Sciatic nerve (tissue), 2 donors: ENCODE results near the gene MYO3B. TPM values are rescaled to one million over a fixed set of nuclear protein-coding genes. Genes with fewer than 3 reads are reported as not detected.
"Not testable (repeated sequence)": the region's sequence is repeated elsewhere in the genome, so short reads cannot be mapped to it uniquely, and the experiment has no call there.

ENCODE experiments used
- ATAC-seq: fragments of 200-7000 bp; cut with Tn5 transposase; one replicate; pipeline ENCODE4 v1.9.1; 2020; ENCODE audit warnings: mild to moderate bottlenecking, moderate library complexity
- DNase-seq: peaks from one replicate; pipeline ENCODE4 v3.0.0-alpha.2; 2020; ENCODE audit warnings: low spot score
- intact Hi-C: fragments of 100-400 bp; cut with DNase I; formaldehyde crosslinking; loops from one replicate; pipeline ENCODE4 v1.14.2; 2022
- total RNA-seq: library from RNA; stranded (reverse); fragmentation: NEBNext Ultra II Directional; extraction: Animal tissue kit (Norgen Biotek cat#: 25700); gene quantifications from one replicate; pipeline ENCODE4 v1.2.1, GENCODE V29; 2021
- donor health status: DM: no; HTN: no; CAD: no.
- donor health status: DM: no; HTN: no; CAD: no.

Gene MYO3B
- total RNA-seq, 1 donor from 2014 or later, result 0.13 TPM

DNA sequence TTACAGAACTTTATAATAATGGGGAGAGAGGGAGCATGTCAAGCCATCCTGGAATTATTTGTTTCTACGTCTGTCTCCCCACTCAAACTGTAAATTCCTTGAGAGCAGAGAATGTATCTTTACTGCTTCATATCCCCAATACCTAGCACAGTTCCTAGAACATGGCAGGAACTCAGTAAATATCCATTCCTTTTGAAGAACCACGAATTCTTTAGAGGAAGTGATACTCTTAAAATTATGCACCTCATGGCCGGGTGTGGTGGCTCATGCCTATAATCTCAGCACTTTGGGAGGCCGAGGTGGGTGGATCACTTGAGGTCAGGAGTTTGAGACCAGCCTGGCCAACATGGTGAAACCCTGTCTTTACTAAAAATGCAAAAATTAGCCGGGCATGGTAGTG lies 171.3 kb downstream of the MYO3B start:
- DNase-seq, ATAC-seq, intact Hi-C loops: not testable (repeated sequence)

DNA sequence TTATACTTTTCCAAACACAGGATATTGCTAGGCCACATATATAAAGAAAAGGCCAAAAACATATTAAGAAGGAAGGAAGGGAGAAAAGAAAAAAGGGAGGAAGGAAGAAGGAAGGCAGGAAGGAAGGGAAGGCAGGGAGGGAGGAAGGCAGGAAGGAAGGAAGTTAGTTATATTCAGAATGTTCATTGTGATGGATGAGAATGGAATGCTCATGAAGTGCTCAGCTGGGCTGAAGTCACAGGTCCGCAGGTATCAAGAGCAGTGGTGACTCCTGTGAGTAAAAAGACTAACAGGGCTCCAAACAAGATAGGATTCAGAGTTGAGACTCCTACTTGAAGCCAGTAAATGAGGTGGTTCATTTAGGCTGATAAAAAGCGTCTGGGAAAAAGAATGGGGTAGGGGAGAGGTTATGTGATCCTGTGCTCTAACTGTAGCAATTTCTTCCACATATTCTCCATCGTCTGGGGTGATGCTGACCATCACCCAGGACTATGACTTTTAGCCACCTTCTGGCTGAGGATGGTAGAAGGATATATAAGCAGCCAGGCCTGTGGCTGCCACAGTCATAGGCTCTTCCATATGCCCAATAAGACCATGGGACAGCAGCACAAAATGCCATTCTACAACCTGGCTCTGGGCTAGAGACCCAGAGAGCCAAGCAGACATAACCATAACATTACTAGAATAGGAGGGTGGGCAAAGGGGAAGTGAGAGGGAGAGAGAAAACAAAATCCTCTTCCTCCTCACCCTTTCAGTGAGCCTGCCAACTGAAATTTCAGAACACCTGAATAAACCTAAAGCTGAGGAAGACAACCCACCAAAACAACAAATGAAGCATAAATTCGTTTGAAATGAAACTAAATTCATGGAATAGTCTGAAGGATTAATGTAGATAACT lies 173.2 kb downstream of the MYO3B start:
- intact Hi-C loops, result no loop called here
- DNase-seq (no peak), ATAC-seq (no peak)

DNA sequence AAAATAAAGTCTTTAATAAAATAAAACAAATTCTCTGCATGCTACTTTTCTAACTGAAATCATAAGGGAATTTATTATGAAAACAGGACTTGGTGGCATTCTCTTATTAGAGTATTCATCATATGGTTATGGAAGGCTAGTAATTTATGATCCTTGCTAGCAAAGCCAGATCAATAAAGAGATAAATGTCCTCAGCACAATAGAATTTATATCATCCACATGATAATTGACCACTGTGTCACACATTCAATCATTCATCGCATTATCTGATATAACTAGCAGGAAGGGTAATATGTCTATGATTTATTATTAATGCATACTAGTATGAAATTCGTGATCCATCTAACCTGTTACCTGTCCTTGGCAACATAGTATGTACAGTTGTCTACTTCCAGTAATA lies 175.8 kb downstream of the MYO3B start:
- no peak for DNase-seq
- ATAC-seq, result no peak

DNA sequence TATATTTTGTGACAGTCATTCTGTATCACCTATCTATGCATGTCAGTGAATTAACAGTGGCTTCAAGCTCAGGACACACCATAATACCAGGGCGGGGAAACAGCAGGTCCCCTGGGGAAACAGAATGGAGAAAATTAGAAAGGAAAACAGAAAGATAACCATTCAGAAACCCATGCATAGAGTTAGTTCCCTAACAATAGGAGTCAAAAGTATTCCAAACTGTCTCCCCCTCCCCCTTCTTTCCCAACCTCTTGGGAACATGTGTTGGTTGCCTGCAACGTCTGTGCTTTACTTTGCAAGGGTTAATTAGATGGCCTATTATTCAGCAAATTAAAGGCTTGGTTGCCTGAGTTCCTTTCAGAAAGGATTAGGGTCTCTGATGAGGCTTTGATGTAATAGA lies 176.4 kb downstream of the MYO3B start:
- intact Hi-C loops, result no loop called here
- DNase-seq, result no peak
- no peak for ATAC-seq

More for the DNA sequence above, 175.8 kb downstream of the MYO3B start:
- intact Hi-C loops, result no loop called here

DNA sequence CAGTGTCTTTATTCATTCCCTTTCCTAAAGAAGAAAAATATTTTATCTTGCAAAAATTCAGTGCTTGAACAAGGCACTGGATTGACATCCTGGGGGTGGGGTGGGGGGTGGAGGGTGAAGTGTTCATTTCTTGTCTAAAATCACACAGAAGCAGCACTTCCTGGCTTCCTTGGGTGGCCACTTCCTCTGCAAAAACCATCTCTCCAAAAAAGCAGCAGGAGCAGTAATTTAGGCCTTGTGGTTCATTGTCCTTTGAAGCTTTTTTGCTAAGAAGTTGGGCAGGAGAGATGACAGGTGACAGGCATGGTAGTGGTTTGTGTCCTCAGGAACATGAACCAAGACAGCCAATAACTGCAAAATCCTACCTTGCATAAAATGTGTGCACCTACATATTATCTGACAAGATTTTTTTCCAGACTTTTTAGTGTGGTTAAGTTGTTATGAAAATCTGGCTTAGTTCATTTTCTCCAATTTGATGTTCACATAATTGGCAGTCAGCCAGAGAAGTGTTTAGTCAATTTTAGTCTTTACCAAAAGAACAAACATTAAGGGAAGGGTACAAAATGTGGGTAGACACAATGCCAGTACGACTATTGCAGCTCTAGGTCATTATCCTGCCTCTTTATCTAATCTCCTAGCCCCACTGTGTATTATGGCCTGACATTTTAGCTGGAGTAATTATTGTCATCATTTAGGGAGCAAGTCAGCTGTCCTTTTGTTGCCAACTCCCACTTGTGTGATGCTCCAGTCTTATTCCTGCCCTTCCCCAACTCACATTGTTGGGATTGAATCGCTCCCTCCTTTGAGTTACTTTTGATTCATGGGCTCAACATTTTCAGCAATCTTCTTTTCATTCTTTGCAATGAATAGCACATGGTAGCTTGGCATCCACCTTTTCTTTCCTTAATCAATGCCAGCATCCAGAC lies 177.2 kb downstream of the MYO3B start:
- ATAC-seq (no peak), DNase-seq (no peak)
- intact Hi-C loops, result no loop called here

DNA sequence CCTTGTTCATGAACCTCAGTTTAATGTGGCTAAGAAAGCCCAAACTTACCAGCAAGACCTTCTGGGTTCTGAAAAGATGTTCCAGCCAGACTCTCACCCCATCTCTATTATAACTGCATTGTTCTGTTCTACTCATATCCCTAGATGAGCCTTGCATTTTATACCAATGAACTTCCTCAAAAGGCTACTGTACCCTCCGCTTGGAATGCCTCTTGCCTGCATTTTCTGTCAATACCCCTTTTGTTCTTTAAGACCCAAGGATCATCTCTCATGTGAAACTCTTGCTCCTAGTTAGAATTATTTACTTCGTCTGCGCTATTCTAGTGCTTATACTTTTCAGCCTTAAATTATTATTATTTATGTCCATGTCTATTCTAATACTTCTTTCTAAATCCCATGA lies 181.5 kb downstream of the MYO3B start:
- intact Hi-C loops, result no loop called here

DNA sequence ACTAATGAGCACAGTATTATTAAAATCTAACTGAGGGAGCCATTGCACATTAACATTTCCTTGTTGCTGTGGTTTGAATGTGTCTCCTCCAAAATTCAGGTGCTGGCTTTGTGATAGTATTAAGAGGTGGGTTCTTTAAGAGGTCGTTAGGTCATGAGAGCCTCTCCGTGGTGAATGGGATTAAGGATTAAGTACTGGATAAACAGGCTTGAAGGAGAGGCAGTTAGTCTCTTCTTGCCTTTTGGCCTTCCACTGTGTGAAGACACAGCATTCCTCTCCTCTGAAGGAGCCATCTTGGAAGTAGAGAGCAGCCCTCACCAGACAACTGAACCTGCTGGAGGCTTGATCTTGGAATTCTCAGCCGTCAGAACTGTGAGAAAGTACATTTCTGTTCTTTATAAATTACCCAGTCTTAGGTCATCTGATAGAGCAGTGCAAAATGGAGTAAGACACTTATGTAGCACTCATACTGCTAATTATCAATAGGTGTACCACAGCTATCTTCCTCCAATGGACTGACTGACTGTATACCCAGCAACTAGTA lies 182.7 kb downstream of the MYO3B start:
- no peak for ATAC-seq
- DNase-seq, result no peak
- intact Hi-C loops, result no loop called here

More for the DNA sequence above, 181.5 kb downstream of the MYO3B start:
- ATAC-seq (no peak), DNase-seq (no peak)

DNA sequence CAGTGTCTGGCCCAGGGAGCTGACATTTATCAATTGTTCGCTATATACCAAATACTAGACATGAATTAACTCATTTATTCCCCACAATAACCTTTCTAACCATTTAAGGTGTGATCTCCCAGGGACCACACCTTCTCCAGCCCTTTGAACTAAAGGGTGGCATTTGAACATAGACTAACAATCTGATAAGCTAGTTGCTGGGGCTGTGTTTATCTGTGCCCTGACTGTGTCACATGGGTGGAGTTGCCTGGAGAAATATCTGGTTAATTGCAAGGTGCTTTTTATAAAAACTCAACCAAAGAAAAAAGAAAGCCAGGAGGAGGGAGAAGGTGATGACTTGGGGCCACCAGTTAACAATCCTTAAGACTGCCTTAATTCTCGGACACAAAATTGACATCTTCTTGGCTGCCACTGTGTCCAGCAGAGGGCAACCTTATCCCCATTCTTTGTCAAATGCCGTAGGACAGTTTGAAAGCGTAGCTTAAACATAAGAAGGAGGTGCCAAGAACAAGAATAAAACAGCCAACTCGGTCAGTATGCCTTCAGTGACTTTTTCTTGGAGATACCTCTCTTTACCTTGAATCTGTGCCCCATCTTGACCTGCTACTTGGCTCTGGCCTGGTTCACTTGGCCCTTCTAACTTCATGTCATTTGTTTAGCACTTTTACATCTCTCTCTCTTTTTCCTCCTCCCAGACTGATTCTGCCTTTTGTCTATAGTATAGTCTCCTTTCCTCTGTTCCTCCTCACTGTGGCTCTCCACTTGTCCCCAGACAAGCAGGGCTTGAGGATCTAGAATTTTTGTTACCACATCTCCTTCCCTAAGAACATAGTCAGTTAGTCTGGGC lies 183.4 kb downstream of the MYO3B start:
- ATAC-seq (no peak), DNase-seq (no peak)
- intact Hi-C loops, result no loop called here

DNA sequence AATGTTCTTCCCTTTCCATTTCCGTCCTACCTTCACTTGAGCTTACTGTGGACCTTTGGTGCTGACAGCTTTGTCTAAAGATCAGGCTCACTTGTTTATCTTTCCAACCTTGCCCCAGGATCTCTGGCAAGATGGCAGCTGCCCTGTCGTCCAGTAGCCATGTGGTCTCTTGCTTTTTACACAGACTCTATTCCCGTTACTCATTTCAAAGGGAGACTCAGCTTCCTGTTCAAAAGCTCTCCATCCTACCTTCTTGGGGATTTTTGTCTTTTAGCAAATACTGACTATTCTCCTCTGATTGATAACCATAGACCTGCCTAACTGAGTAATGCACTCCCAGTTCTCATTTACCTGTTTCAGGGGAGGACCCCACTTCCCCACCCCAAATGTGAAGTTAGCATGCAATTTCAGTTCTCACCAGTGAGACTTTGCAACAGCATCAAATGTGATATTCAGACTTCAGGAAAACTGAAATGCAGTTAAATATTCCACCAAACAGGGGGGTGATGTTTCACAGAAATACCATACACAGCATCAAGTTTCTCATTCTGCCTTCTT lies 184.4 kb downstream of the MYO3B start:
- no peak for ATAC-seq
- no peak for DNase-seq
- intact Hi-C loops, result no loop called here

DNA sequence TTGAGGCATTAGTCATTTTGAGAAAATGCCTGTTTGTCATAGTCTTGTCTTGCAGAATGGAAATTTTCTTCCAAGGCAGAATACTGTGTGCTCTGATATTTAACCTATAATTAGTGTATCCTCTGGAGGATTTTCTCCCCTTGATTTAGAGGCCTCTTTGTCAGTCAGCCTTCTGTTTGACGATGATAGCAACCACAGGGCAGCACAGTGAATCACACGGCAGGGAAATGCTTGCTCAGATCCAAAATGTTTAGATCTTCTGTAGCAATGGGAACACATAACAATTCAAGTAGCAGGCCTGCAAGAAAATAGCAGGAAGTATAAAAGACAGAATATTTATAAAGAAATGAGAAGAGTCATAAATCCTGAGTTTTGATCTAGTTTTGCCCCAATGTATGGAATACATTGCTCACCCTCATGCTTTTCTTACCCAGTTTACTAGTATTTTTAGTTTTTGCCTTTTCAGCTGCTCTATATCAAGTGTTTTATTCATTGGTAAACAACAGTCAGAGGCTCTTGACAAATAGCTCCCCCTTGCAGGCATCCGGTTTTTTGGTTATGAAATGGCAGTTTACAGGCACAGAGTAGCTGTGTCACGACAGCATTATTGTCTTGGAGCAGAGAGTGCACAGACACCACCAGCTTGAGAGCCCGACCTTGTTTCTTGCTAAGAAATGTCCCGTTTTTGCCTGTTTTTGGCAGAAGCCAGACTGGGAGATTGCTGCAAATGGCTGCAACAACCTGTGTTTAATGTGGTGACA lies 185.1 kb downstream of the MYO3B start:
- DNase-seq (no peak), ATAC-seq (no peak)
- intact Hi-C loops, result no loop called here

DNA sequence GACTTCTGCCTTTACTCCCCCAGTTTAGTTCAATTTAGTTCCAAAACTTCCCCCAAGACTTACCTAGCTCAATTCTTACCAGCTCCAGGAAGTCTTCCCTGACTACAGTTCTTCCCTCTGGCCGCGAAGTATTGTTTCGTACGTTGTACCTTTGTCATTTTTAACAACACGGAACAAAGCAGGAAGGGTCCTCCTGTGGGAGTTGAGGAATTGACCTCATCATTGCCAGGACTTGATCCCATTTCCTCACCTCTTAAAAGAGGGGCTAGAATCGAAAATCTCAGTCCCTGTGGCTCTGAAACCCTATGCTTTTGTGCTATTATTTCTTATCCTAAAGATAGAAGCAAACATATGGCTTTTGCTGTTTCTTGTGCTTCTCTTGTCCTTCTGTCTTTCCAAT lies 187.1 kb downstream of the MYO3B start:
- DNase-seq, result no peak
- no peak for ATAC-seq
- intact Hi-C loops, result loop anchor here (1.0 kb wide), 1 partner anchor 24 kb away; no protein-coding TSS in a partner anchor

DNA sequence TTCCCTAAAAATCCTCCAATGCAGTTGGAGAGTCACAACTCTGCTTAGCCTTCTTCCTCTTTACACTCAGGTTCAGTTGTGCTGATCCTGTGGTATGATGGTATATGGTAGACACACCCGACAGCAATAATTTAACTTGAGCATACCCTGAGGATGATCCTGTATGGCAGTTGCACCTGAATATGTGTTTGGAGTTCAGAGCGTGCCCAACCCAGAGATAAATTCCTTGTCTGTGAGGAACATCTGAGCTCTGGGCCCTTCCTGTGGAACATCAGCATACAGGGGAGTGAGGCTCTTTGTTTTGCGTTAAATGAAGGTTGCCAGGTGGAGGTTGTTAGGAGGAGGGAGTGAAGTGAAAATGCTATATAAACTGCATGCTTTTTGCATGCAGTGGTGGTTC lies 187.7 kb downstream of the MYO3B start:
- intact Hi-C loops, result loop anchor here (1.0 kb wide), 1 partner anchor 24 kb away; no protein-coding TSS in a partner anchor
- ATAC-seq (no peak), DNase-seq (no peak)

DNA sequence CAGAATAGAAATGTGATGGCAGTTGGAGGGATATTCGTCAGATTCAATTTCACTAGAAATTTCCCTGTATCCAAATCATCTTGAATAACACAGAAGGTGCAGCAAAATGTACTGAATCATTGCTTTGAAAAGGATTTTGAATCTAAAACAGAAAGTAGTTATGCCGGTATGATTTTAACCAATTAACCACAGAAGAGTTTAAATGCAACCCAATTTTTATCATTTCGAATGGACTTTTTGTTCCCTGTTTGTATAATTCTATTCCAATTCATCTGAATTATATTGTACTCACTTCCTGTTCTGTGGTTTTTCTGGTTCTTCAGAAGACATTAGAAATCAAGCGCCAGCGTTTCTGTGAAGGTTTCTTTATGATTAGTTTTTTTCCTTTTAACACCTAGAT lies 190.4 kb downstream of the MYO3B start:
- ATAC-seq, result no peak
- intact Hi-C loops, result no loop called here
- DNase-seq, result no peak

DNA sequence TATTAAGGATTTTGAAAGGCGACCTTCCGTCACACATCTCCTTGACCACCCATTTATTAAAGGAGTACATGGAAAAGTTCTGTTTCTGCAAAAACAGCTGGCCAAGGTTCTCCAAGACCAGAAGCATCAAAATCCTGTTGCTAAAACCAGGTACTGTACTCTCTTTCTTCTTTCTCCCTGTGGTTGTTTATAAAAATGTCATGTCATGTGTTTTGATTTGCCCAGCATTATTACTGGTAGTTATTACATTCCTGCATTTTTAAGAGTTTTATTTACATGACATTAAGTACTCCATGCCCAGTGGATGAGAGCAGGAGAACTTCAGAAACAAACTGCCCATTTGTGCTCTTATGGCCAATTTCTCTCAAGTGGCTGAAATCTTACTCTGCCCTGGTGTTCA lies 191.3 kb downstream of the MYO3B start:
- intact Hi-C loops, result no loop called here

DNA sequence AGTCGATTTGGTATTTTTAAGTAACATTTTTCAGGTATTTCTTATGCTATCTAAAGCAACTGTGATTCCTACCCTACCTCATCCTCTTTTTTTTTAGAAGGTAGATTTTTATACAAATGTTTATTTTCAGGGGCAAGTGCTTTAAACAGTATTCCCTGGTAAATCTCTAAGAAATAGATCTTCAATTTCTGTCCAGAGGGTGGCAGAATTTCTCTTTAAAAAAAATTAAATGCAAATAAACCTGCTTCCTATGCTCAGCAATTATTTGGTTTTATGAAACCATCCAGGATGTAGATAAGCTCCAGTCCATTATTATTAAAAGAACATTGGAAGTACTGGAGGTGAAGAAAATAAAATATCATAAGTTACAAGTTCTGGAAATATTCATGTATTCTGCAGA lies 191.9 kb downstream of the MYO3B start:
- intact Hi-C loops, result no loop called here
- ATAC-seq, result no peak
- DNase-seq, result no peak

More for the DNA sequence above, 191.3 kb downstream of the MYO3B start:
- ATAC-seq, result no peak
- no peak for DNase-seq

DNA sequence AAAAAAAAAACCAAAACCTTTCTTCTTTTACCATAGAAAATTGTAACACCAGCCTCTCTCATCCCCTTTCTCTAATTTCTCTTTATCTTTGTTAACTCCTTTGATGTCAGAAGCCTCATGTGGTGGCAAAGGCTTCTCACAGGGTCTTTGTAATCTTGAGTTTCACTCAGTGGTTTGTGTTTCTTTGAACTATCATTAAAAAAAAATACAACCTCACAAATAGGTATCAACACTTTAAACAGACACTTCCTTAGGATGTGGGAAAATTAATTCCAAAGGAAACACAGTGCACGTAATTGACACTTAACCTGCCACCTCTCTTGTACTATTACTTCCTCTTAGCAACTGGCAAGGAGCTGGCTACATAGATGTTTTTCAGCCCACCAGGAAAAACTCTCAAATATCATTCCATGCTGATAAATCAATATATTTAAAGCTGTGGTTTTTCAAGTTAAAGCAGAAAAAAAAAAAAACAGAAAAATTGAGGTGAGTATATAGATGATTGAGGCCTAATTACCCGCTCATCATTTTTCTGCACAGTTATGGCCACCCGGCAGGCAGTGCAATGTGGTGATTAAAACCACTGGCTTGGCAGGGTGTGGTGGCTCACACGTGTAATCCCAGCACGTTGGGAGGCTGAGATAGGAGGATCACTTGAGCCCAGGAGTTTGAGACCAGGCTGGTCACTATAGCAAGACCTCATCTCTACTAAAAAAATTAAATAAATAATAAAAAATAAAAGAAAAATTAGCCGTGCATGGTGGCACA lies 193.5 kb downstream of the MYO3B start:
- DNase-seq (no peak), ATAC-seq (no peak)
- intact Hi-C loops, result no loop called here

DNA sequence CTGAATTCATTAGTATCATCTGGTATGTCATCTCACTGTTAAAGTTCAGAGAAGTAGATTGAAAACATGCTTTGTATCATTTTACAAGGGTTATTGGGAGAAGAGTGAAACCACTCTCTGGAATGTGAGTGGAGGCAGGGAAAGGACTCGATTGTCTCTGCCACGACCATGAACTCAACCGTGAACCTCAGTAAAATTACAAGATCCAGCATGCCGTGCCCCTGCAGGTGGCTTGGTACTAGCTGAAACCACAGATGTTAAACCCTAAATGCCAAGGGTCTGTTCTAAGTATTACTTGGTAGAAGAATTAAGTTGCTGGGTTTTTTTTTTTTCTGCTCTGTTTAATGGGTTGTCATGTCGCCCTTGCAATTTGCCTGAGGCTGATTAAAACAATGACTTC lies 197.2 kb downstream of the MYO3B start:
- no peak for ATAC-seq
- no peak for DNase-seq
- intact Hi-C loops, result no loop called here
